ENCODE measurements around the gene SPATA2L.
A peak's percentile ranks its signal among the peaks of the same experiment; 100 is the strongest.

SPATA2L gene

GRCh38 chr16:89727406-89728120, 26.1 kb upstream of the SPATA2L start:
- no peak for DNase-seq (ENCODE audit: low spot score)

GRCh38 chr16:89723279-89724250, 22.1 kb upstream of the SPATA2L start:
- DNase-seq (ENCODE audit: low spot score), result peak; percentile 100

- peak; percentile 66 for DNase-seq (ENCODE audit: low spot score)
Measured at GRCh38 chr16:89722392-89723278, 21.1 kb upstream of the SPATA2L start.

GRCh38 chr16:89721546-89722391, 20.3 kb upstream of the SPATA2L start:
- no peak for DNase-seq (ENCODE audit: low spot score)

- peak; percentile 89 for DNase-seq (ENCODE audit: low spot score)
Measured at GRCh38 chr16:89720813-89721545, 19.5 kb upstream of the SPATA2L start, which contains the start of the genes VPS9D1 and ZNF276. Gene VPS9D1, minus strand, starts transcription at chr16:89720898. Its CDS starts 37 bp downstream, at chr16:89720861. Gene ZNF276, plus strand, starts transcription at chr16:89721537. Its CDS starts 104 bp downstream, at chr16:89721641.

GRCh38 chr16:89720551-89720812, 19.0 kb upstream of the SPATA2L start:
- DNase-seq (ENCODE audit: low spot score), result peak; percentile 48

- no peak for DNase-seq (ENCODE audit: low spot score)
Measured at GRCh38 chr16:89717688-89718505, 16.4 kb upstream of the SPATA2L start.

- DNase-seq (ENCODE audit: low spot score), result no peak
Measured at GRCh38 chr16:89716916-89717687, 15.6 kb upstream of the SPATA2L start.

GRCh38 chr16:89716493-89716892, 15.0 kb upstream of the SPATA2L start:
- no peak for DNase-seq (ENCODE audit: low spot score)

- no peak for DNase-seq (ENCODE audit: low spot score)
Measured at GRCh38 chr16:89712274-89712781, 10.8 kb upstream of the SPATA2L start.

- DNase-seq (ENCODE audit: low spot score), result no peak
Measured at GRCh38 chr16:89711601-89712273, 10.2 kb upstream of the SPATA2L start.

GRCh38 chr16:89710709-89711564, 9.4 kb upstream of the SPATA2L start:
- no peak for DNase-seq (ENCODE audit: low spot score)

GRCh38 chr16:89709716-89710432, 8.4 kb upstream of the SPATA2L start:
- DNase-seq (ENCODE audit: low spot score), result no peak

- DNase-seq (ENCODE audit: low spot score), result no peak
Measured at GRCh38 chr16:89709166-89709565, 7.7 kb upstream of the SPATA2L start.

GRCh38 chr16:89708481-89708931, 7.0 kb upstream of the SPATA2L start:
- DNase-seq (ENCODE audit: low spot score), result no peak

- DNase-seq (ENCODE audit: low spot score), result no peak
Measured at GRCh38 chr16:89707695-89708094, 6.2 kb upstream of the SPATA2L start.
